Ureter (tissue), 1 donor: Measurements from ENCODE around the gene CLDN6. TPM values are rescaled to one million over a fixed set of nuclear protein-coding genes. Genes with fewer than 3 reads are reported as not detected.

Experiments used
- DNase-seq: peaks from one replicate; pipeline ENCODE4 v3.0.0-alpha.2; 2020; ENCODE audit warnings: low spot score
- total RNA-seq: library from RNA; stranded (reverse); gene quantifications from one replicate; pipeline ENCODE4 v1.2.4, GENCODE V29; 2023
- donor health status: DM: yes; HTN: yes; CAD: no.

Gene CLDN6
- total RNA-seq, 1 donor from 2014 or later, result not detected

- no peak for DNase-seq
These were observed 4.5 kb downstream of the CLDN6 start for GRCh38 chr16:3013491-3013951.

GRCh38 chr16:3012828-3013420, 5.1 kb downstream of the CLDN6 start, which contains the start of gene CLDN9:
TSS of gene CLDN9 (plus strand) at chr16:3012923. CDS start at chr16:3013363, 440 bp downstream.
- no peak for DNase-seq

- DNase-seq, result no peak
These were observed 5.7 kb downstream of the CLDN6 start for GRCh38 chr16:3012246-3012645.

GRCh38 chr16:3010510-3010909, 7.5 kb downstream of the CLDN6 start:
- no peak for DNase-seq

GRCh38 chr16:3009568-3010390, 8.2 kb downstream of the CLDN6 start:
- peak; percentile 81 for DNase-seq

GRCh38 chr16:3008690-3009037, 9.3 kb downstream of the CLDN6 start:
- DNase-seq, result no peak

GRCh38 chr16:3007957-3008689, 9.9 kb downstream of the CLDN6 start:
- no peak for DNase-seq

- DNase-seq, result no peak
These were observed 10.7 kb downstream of the CLDN6 start for GRCh38 chr16:3007059-3007956.

- no peak for DNase-seq
These were observed 13.2 kb downstream of the CLDN6 start for GRCh38 chr16:3004781-3005284.

- no peak for DNase-seq
These were observed 13.7 kb downstream of the CLDN6 start for GRCh38 chr16:3004319-3004718.

GRCh38 chr16:3003582-3004270, 14.3 kb downstream of the CLDN6 start:
- DNase-seq, result peak; percentile 96

GRCh38 chr16:3001316-3001715, 16.7 kb downstream of the CLDN6 start:
- DNase-seq, result no peak

- no peak for DNase-seq
These were observed 17.4 kb downstream of the CLDN6 start for GRCh38 chr16:3000540-3000939.

- no peak for DNase-seq
These were observed 18.1 kb downstream of the CLDN6 start for GRCh38 chr16:2999929-3000328.

GRCh38 chr16:2996298-2996697, 21.7 kb downstream of the CLDN6 start:
- no peak for DNase-seq

GRCh38 chr16:2992383-2993081, 25.5 kb downstream of the CLDN6 start:
- no peak for DNase-seq

GRCh38 chr16:2991566-2992261, 26.3 kb downstream of the CLDN6 start:
- no peak for DNase-seq

- no peak for DNase-seq
These were observed 27.1 kb downstream of the CLDN6 start for GRCh38 chr16:2990891-2991290.

GRCh38 chr16:2988590-2989099, 29.3 kb downstream of the CLDN6 start:
- no peak for DNase-seq
